NCI-H1694 (cell line): ENCODE results near the gene ATP2B1.
A peak's percentile ranks its signal among the peaks of the same experiment; 100 is the strongest.

Experiments used
- DNase-seq: peaks from one replicate; lab custom pipeline; 2025; lab: John Stamatoyannopoulos, UW

ATP2B1 gene

GRCh38 chr12:89589753-89590152 is 118.9 kb downstream of the ATP2B1 start:
- DNase-seq, result no peak

GRCh38 chr12:89578499-89578898 is 130.1 kb downstream of the ATP2B1 start:
- DNase-seq, result no peak

GRCh38 chr12:89576572-89577220 is 131.9 kb downstream of the ATP2B1 start:
- no peak for DNase-seq

- no peak for DNase-seq
Observed at GRCh38 chr12:89575374-89575773, 133.3 kb downstream of the ATP2B1 start.

- DNase-seq, result no peak
Observed at GRCh38 chr12:89574736-89575208, 133.9 kb downstream of the ATP2B1 start.

- no peak for DNase-seq
Observed at GRCh38 chr12:89573051-89573810, 135.4 kb downstream of the ATP2B1 start.

- DNase-seq, result no peak
Observed at GRCh38 chr12:89571491-89572195, 137.0 kb downstream of the ATP2B1 start.

- DNase-seq, result no peak
Observed at GRCh38 chr12:89568484-89568883, 140.2 kb downstream of the ATP2B1 start.

- DNase-seq, result no peak
Observed at GRCh38 chr12:89567691-89568239, 140.9 kb downstream of the ATP2B1 start.

GRCh38 chr12:89566615-89567014 is 142.0 kb downstream of the ATP2B1 start:
- no peak for DNase-seq

GRCh38 chr12:89565002-89565401 is 143.6 kb downstream of the ATP2B1 start:
- DNase-seq, result no peak

- no peak for DNase-seq
Observed at GRCh38 chr12:89559753-89560152, 148.9 kb downstream of the ATP2B1 start.

- DNase-seq, result no peak
Observed at GRCh38 chr12:89556976-89557375, 151.7 kb downstream of the ATP2B1 start.

- DNase-seq, result no peak
Observed at GRCh38 chr12:89552376-89552775, 156.3 kb downstream of the ATP2B1 start.

- no peak for DNase-seq
Observed at GRCh38 chr12:89551747-89552146, 156.9 kb downstream of the ATP2B1 start.

GRCh38 chr12:89547101-89547500 is 161.5 kb downstream of the ATP2B1 start:
- no peak for DNase-seq

- no peak for DNase-seq
Observed at GRCh38 chr12:89546151-89546550, 162.5 kb downstream of the ATP2B1 start.

- peak; percentile 27 for DNase-seq
Observed at GRCh38 chr12:89544681-89545184, 163.9 kb downstream of the ATP2B1 start.

- no peak for DNase-seq
Observed at GRCh38 chr12:89544022-89544421, 164.6 kb downstream of the ATP2B1 start.

- peak; percentile 67 for DNase-seq
Observed at GRCh38 chr12:89542912-89543592, 165.6 kb downstream of the ATP2B1 start.

- no peak for DNase-seq
Observed at GRCh38 chr12:89542236-89542635, 166.4 kb downstream of the ATP2B1 start.

- DNase-seq, result no peak
Observed at GRCh38 chr12:89540586-89540985, 168.1 kb downstream of the ATP2B1 start.
